ENCODE measurements around the gene TMEM51.

Gene TMEM51

GRCh38 chr1:15113146-15113545 lies 40.4 kb upstream of the TMEM51 start:
- Histone ChIP-seq H3K4me1 (no peaks in the 10 kb centered on the region), H3K36me3 (no peaks in the 10 kb centered on the region), H3K9me3 (replicated peaks in 1 of 11) (no peaks in the 10 kb centered on the region), H3K4me2 (no peak overlapping the region), H3K27ac (no peak overlapping the region), H4K20me1 (no peaks in the 10 kb centered on the region), H3K9ac (no peak overlapping the region), H3K27me3 (no peaks in the 10 kb centered on the region), H3K4me3 (no peak overlapping the region)
- TF ChIP-seq Cebpa-rat (IDR thresholded peaks at IDR 0.05), result no peak

- Histone ChIP-seq H3K27ac (no peak overlapping the region), H4K20me1 (no peaks in the 10 kb centered on the region), H3K4me1 (no peaks in the 10 kb centered on the region), H3K27me3 (no peaks in the 10 kb centered on the region), H3K9ac (no peak overlapping the region), H3K4me3 (no peak overlapping the region), H3K9me3 (replicated peaks in 1 of 11) (no peaks in the 10 kb centered on the region), H3K4me2 (no peak overlapping the region), H3K36me3 (no peaks in the 10 kb centered on the region)
- no peak for TF ChIP-seq Cebpa-rat (IDR thresholded peaks at IDR 0.05)
Measured at GRCh38 chr1:15114884-15115283, 38.7 kb upstream of the TMEM51 start.

- no peak overlapping the region for H3K4me3 ChIP-seq
- no peaks in the 10 kb centered on the region for H3K36me3 ChIP-seq
- no peaks in the 10 kb centered on the region for H3K9me3 ChIP-seq (replicated peaks in 1 of 11)
- H3K4me1 ChIP-seq, result no peaks in the 10 kb centered on the region
- H3K27ac ChIP-seq, result no peak overlapping the region
- no peaks in the 10 kb centered on the region for H3K27me3 ChIP-seq
- no peaks in the 10 kb centered on the region for H4K20me1 ChIP-seq
- H3K9ac ChIP-seq, result no peak overlapping the region
- no peak overlapping the region for H3K4me2 ChIP-seq
- TF ChIP-seq Cebpa-rat (IDR thresholded peaks at IDR 0.05), result no peak
Measured at GRCh38 chr1:15115542-15116330, 37.8 kb upstream of the TMEM51 start.

- no peak overlapping the region for H3K9ac ChIP-seq
Measured at GRCh38 chr1:15116966-15117365, 36.6 kb upstream of the TMEM51 start.

GRCh38 chr1:15117671-15118325 lies 35.7 kb upstream of the TMEM51 start:
- H3K36me3 ChIP-seq, result no peaks in the 10 kb centered on the region
- no peaks in the 10 kb centered on the region for H3K4me1 ChIP-seq
- H3K27me3 ChIP-seq, result no peaks in the 10 kb centered on the region
- no peaks in the 10 kb centered on the region for H3K9me3 ChIP-seq (replicated peaks in 1 of 11)
- H3K4me2 ChIP-seq, result no peak overlapping the region
- no peak overlapping the region for H3K4me3 ChIP-seq
- H4K20me1 ChIP-seq, result no peaks in the 10 kb centered on the region
- H3K27ac ChIP-seq, result no peak overlapping the region
- H3K9ac ChIP-seq, result no peak overlapping the region
- no peak for TF ChIP-seq Cebpa-rat (IDR thresholded peaks at IDR 0.05)

More at GRCh38 chr1:15116966-15117365, 36.6 kb upstream of the TMEM51 start:
- Histone ChIP-seq H3K36me3 (no peaks in the 10 kb centered on the region), H3K4me3 (no peak overlapping the region), H3K27me3 (no peaks in the 10 kb centered on the region), H3K9me3 (replicated peaks in 1 of 11) (no peaks in the 10 kb centered on the region), H4K20me1 (no peaks in the 10 kb centered on the region), H3K4me1 (no peaks in the 10 kb centered on the region), H3K4me2 (no peak overlapping the region), H3K27ac (no peak overlapping the region)
- no peak for TF ChIP-seq Cebpa-rat (IDR thresholded peaks at IDR 0.05)

GRCh38 chr1:15118579-15118978 lies 35.0 kb upstream of the TMEM51 start:
- Histone ChIP-seq H3K27ac (no peak overlapping the region), H3K4me3 (no peak overlapping the region), H3K9me3 (replicated peaks in 1 of 11) (no peaks in the 10 kb centered on the region), H3K27me3 (no peaks in the 10 kb centered on the region), H3K9ac (no peak overlapping the region), H3K36me3 (no peaks in the 10 kb centered on the region), H3K4me1 (no peaks in the 10 kb centered on the region), H4K20me1 (no peaks in the 10 kb centered on the region), H3K4me2 (no peak overlapping the region)
- TF ChIP-seq Cebpa-rat (IDR thresholded peaks at IDR 0.05), result no peak

GRCh38 chr1:15120251-15120945 lies 33.1 kb upstream of the TMEM51 start:
- Histone ChIP-seq H4K20me1 (no peaks in the 10 kb centered on the region), H3K4me3 (no peak overlapping the region), H3K27ac (no peak overlapping the region), H3K9ac (no peak overlapping the region), H3K4me2 (no peak overlapping the region), H3K4me1 (no peaks in the 10 kb centered on the region), H3K36me3 (no peaks in the 10 kb centered on the region), H3K27me3 (no peaks in the 10 kb centered on the region), H3K9me3 (replicated peaks in 1 of 11) (no peaks in the 10 kb centered on the region)
- no peak for TF ChIP-seq Cebpa-rat (IDR thresholded peaks at IDR 0.05)

GRCh38 chr1:15122331-15122730 lies 31.2 kb upstream of the TMEM51 start:
- no peaks in the 10 kb centered on the region for H4K20me1 ChIP-seq
- no peak overlapping the region for H3K4me3 ChIP-seq
- TF ChIP-seq Cebpa-rat (IDR thresholded peaks at IDR 0.05), result no peak
- no peaks in the 10 kb centered on the region for H3K9me3 ChIP-seq (replicated peaks in 1 of 11)
- H3K4me1 ChIP-seq, result no peaks in the 10 kb centered on the region
- H3K27me3 ChIP-seq, result no peaks in the 10 kb centered on the region
- no peak overlapping the region for H3K27ac ChIP-seq
- no peak overlapping the region for H3K4me2 ChIP-seq
- H3K36me3 ChIP-seq, result no peaks in the 10 kb centered on the region
- H3K9ac ChIP-seq, result no peak overlapping the region

GRCh38 chr1:15123270-15123669 lies 30.3 kb upstream of the TMEM51 start:
- Histone ChIP-seq H3K4me2 (no peak overlapping the region), H3K27ac (no peak overlapping the region), H3K9me3 (replicated peaks in 1 of 11) (no peaks in the 10 kb centered on the region), H3K9ac (no peak overlapping the region), H4K20me1 (no peaks in the 10 kb centered on the region), H3K27me3 (no peaks in the 10 kb centered on the region), H3K4me1 (no peaks in the 10 kb centered on the region), H3K4me3 (no peak overlapping the region), H3K36me3 (no peaks in the 10 kb centered on the region)
- no peak for TF ChIP-seq Cebpa-rat (IDR thresholded peaks at IDR 0.05)
